ENCODE data around the gene PHKB.

The PHKB gene

DNA sequence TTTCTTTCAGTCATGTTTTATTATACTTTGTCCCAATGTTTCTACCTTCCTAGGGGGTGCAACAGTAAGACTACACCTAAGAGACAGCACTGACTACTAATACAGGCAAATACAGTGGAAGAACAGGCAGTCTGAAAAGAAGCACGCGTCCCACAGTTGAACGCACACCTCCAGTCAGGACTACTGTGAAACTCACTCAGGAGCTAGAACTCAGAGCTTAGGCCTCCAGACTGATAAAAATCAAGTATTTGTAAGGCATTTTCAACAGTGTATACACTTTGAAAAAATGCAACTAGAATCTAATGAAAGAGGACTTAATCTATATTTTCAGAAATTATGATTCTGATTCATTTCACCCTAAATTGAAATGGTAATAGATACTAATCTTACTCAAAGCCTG is 14.7 kb upstream of the PHKB start:
- Histone ChIP-seq H4K20me1 (ENCODE audit: control insufficient read depth, insufficient read depth, low read depth, low read length) (no peaks in the 10 kb centered on the region), H3K4me3 (ENCODE audit: low read length) (no peak overlapping the region), H3F3A (ENCODE audit: control insufficient read depth, insufficient read depth) (no peaks in the 10 kb centered on the region), H3K27ac (ENCODE audit: low read depth, low read length) (no peak overlapping the region), H3K4me1 (ENCODE audit: control insufficient read depth, low read length) (no peaks in the 10 kb centered on the region), H3K79me2 (ENCODE audit: control insufficient read depth, low read length) (peaks cover 4% of the 10 kb centered on the region; the same call in 1 of the 2 replicates), H3K36me3 (ENCODE audit: control insufficient read depth, low read length) (peaks cover 54% of the 10 kb centered on the region), H3K9me2 (replicated peaks; ENCODE audit: control insufficient read depth, low read length) (no peaks in the 10 kb centered on the region), H3K9me3 (ENCODE audit: control insufficient read depth, insufficient read depth, low read length) (no peaks in the 10 kb centered on the region), H3K4me2 (ENCODE audit: low read length) (no peak overlapping the region), H3K27me3 (ENCODE audit: control insufficient read depth, low read length) (no peaks in the 10 kb centered on the region)
- TF ChIP-seq EZH2phosphoT487 (IDR thresholded peaks at IDR 0.05; ENCODE audit: borderline replicate concordance, low read length): no peak
- TF ChIP-seq, protein P1, sequence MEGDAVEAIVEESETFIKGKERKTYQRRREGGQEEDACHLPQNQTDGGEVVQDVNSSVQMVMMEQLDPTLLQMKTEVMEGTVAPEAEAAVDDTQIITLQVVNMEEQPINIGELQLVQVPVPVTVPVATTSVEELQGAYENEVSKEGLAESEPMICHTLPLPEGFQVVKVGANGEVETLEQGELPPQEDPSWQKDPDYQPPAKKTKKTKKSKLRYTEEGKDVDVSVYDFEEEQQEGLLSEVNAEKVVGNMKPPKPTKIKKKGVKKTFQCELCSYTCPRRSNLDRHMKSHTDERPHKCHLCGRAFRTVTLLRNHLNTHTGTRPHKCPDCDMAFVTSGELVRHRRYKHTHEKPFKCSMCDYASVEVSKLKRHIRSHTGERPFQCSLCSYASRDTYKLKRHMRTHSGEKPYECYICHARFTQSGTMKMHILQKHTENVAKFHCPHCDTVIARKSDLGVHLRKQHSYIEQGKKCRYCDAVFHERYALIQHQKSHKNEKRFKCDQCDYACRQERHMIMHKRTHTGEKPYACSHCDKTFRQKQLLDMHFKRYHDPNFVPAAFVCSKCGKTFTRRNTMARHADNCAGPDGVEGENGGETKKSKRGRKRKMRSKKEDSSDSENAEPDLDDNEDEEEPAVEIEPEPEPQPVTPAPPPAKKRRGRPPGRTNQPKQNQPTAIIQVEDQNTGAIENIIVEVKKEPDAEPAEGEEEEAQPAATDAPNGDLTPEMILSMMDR (IDR thresholded peaks at IDR 0.05; ENCODE audit: low read depth, low read length, poor library complexity, severe bottlenecking): no peak

DNA sequence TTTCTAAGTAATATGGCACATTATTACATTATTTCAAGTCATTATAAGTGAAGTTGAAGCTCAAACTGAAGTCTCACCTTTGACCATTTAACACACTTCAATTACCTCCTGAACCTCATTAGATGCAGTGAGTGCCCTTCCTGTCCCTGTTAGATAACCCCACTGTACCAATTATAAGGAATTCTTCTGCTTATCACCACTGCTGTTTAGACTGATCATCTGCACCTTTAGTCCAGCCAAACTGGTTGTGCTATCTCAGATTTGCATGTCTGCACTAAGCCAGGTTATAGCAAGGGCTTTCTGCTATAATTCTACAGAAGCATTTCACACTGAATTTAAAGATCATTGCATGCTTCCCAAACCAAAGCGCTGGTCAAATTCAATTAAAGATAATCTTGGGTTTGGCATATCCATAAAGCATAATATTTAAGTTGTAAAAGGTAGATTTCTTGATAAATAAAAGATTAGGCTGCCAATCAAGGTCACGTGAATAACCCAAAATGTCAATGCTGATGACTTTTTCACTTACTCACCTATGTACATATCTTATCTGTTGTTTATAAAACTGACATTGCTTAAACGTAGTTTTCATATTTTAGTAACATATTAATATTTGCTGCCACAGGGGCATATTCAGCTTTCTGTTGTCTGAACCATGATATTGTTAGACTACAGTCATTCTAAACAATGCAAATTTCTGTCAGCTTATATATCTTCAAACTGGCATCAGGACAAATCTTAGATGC is 12.1 kb upstream of the PHKB start:
- Histone ChIP-seq H3K4me2 (ENCODE audit: low read length) (no peak overlapping the region), H3K27ac (ENCODE audit: low read depth, low read length) (no peak overlapping the region), H4K20me1 (ENCODE audit: control insufficient read depth, insufficient read depth, low read depth, low read length) (no peaks in the 10 kb centered on the region), H3K36me3 (ENCODE audit: control insufficient read depth, low read length) (peaks cover 77% of the 10 kb centered on the region), H3K4me3 (ENCODE audit: low read length) (no peak overlapping the region), H3K4me1 (ENCODE audit: control insufficient read depth, low read length) (no peaks in the 10 kb centered on the region), H3F3A (ENCODE audit: control insufficient read depth, insufficient read depth) (no peaks in the 10 kb centered on the region), H3K9me3 (ENCODE audit: control insufficient read depth, insufficient read depth, low read length) (no peaks in the 10 kb centered on the region), H3K27me3 (ENCODE audit: control insufficient read depth, low read length) (no peaks in the 10 kb centered on the region), H3K79me2 (ENCODE audit: control insufficient read depth, low read length) (peaks cover 4% of the 10 kb centered on the region; the same call in 1 of the 2 replicates), H3K9me2 (replicated peaks; ENCODE audit: control insufficient read depth, low read length) (no peaks in the 10 kb centered on the region)
- no peak for TF ChIP-seq EZH2phosphoT487 (IDR thresholded peaks at IDR 0.05; ENCODE audit: borderline replicate concordance, low read length)
- TF ChIP-seq, protein P1 (IDR thresholded peaks at IDR 0.05; ENCODE audit: low read depth, low read length, poor library complexity, severe bottlenecking): no peak

DNA sequence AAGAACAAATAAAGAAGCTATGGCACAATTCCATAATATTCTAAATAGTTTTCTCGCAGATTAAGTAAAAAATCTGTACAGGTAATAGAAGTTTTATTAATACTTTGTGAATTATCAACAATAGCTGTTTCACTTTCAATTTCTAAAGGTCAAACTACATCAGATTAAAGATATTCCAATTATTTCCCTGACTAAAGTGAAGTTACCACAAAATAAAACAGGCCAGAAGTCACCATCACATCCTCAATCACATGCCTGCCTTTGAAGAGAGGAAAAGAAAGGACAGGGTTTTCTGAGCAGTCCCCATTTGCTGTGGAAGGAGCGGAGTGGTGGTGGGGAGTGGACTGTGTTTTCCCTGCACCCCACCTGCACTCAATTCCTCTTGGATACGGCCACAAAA is 11.3 kb upstream of the PHKB start:
- Histone ChIP-seq H3F3A (ENCODE audit: control insufficient read depth, insufficient read depth) (no peaks in the 10 kb centered on the region), H3K4me1 (ENCODE audit: control insufficient read depth, low read length) (no peaks in the 10 kb centered on the region), H4K20me1 (ENCODE audit: control insufficient read depth, insufficient read depth, low read depth, low read length) (no peaks in the 10 kb centered on the region), H3K9me2 (replicated peaks; ENCODE audit: control insufficient read depth, low read length) (no peaks in the 10 kb centered on the region), H3K79me2 (ENCODE audit: control insufficient read depth, low read length) (peaks cover 4% of the 10 kb centered on the region), H3K27ac (ENCODE audit: low read depth, low read length) (no peak overlapping the region), H3K4me2 (ENCODE audit: low read length) (no peak overlapping the region), H3K4me3 (ENCODE audit: low read length) (no peak overlapping the region), H3K36me3 (ENCODE audit: control insufficient read depth, low read length) (peaks cover 81% of the 10 kb centered on the region), H3K27me3 (ENCODE audit: control insufficient read depth, low read length) (no peaks in the 10 kb centered on the region), H3K9me3 (ENCODE audit: control insufficient read depth, insufficient read depth, low read length) (no peaks in the 10 kb centered on the region)
- no peak for TF ChIP-seq EZH2phosphoT487 (IDR thresholded peaks at IDR 0.05; ENCODE audit: borderline replicate concordance, low read length)
- TF ChIP-seq, protein P1 (IDR thresholded peaks at IDR 0.05; ENCODE audit: low read depth, low read length, poor library complexity, severe bottlenecking): no peak

Measured in DOHH2 (cell line).